Dermis blood vessel endothelial cell (primary cell): Measurements from ENCODE around the gene ASPSCR1. TPM values are rescaled to one million over a fixed set of nuclear protein-coding genes. Genes with fewer than 3 reads are reported as not detected.

ENCODE experiments used
- DNase-seq: peaks from one replicate; pipeline ENCODE4 v3.0.0; 2010
- total RNA-seq: library from RNA; depleted of rRNA; stranded (reverse); fragments of >200 nt; gene quantifications from 2 replicates; pipeline ENCODE4 v1.2.3, GENCODE V29; 2014

ASPSCR1 gene
- total RNA-seq, 1 donor from 2014 or later: 20.1 TPM

GRCh38 chr17:82001571-82002056 lies 24.2 kb downstream of the ASPSCR1 start:
- DNase-seq: no peak

GRCh38 chr17:82003411-82004381 lies 26.3 kb downstream of the ASPSCR1 start:
- DNase-seq: peak; percentile 89

GRCh38 chr17:82004517-82005455 lies 27.4 kb downstream of the ASPSCR1 start:
- no peak for DNase-seq

- no peak for DNase-seq
Observed at GRCh38 chr17:82005701-82006348, 28.4 kb downstream of the ASPSCR1 start.

GRCh38 chr17:82006468-82007227 lies 29.2 kb downstream of the ASPSCR1 start:
- DNase-seq: no peak

- DNase-seq: no peak
Observed at GRCh38 chr17:82007228-82007494, 29.7 kb downstream of the ASPSCR1 start.

- no peak for DNase-seq
Observed at GRCh38 chr17:82007495-82008257, 30.2 kb downstream of the ASPSCR1 start.

- DNase-seq: no peak
Observed at GRCh38 chr17:82008258-82008940, 31.0 kb downstream of the ASPSCR1 start.

- DNase-seq: no peak
Observed at GRCh38 chr17:82008941-82009405, 31.5 kb downstream of the ASPSCR1 start.

- no peak for DNase-seq
Observed at GRCh38 chr17:82009413-82009812, 32.0 kb downstream of the ASPSCR1 start.

- no peak for DNase-seq
Observed at GRCh38 chr17:82010575-82011525, 33.4 kb downstream of the ASPSCR1 start.

- DNase-seq: no peak
Observed at GRCh38 chr17:82011617-82012187, 34.3 kb downstream of the ASPSCR1 start.

GRCh38 chr17:82012261-82012639 lies 34.8 kb downstream of the ASPSCR1 start:
- no peak for DNase-seq

GRCh38 chr17:82012640-82013295 lies 35.3 kb downstream of the ASPSCR1 start:
- DNase-seq: no peak

GRCh38 chr17:82013341-82013740 lies 35.9 kb downstream of the ASPSCR1 start:
- peak; percentile 39 for DNase-seq

GRCh38 chr17:82013772-82014321 lies 36.4 kb downstream of the ASPSCR1 start:
- no peak for DNase-seq

- DNase-seq: no peak
Observed at GRCh38 chr17:82014432-82014831, 37.0 kb downstream of the ASPSCR1 start.

- DNase-seq: no peak
Observed at GRCh38 chr17:82014971-82015310, 37.5 kb downstream of the ASPSCR1 start.
